Measurements from ENCODE around the gene PRKN. TPM values are rescaled to one million over a fixed set of nuclear protein-coding genes. Genes with fewer than 3 reads are reported as not detected.

PRKN gene
- total RNA-seq, 1 donor from 2014 or later, result not detected

- no peaks in the 10 kb centered on the region for H3K36me3 Mint-ChIP-seq (ENCODE audit: low read depth)
- H3K27ac Mint-ChIP-seq, result no peak overlapping the region
- intact Hi-C loops (cut with micrococcal nuclease), result no loop called here
- no peak overlapping the region for H3K4me3 Mint-ChIP-seq
- no peaks in the 10 kb centered on the region for H3K4me1 Mint-ChIP-seq (ENCODE audit: low read depth)
- DNase-seq (ENCODE audit: low spot score), result no peak
- H3K9me3 Mint-ChIP-seq, result no peaks in the 10 kb centered on the region
- peaks cover 3% of the 10 kb centered on the region for H3K27me3 Mint-ChIP-seq (ENCODE audit: insufficient read depth)
These were observed 1275.3 kb downstream of the PRKN start for GRCh38 chr6:161452241-161452640.

- Mint-ChIP-seq H3K4me3 (no peak overlapping the region), H3K27ac (no peak overlapping the region), H3K36me3 (ENCODE audit: low read depth) (no peaks in the 10 kb centered on the region), H3K9me3 (no peaks in the 10 kb centered on the region), H3K4me1 (ENCODE audit: low read depth) (no peaks in the 10 kb centered on the region), H3K27me3 (ENCODE audit: insufficient read depth) (peaks cover 3% of the 10 kb centered on the region)
- DNase-seq (ENCODE audit: low spot score), result no peak
- intact Hi-C loops (cut with micrococcal nuclease), result no loop called here
These were observed 1278.0 kb downstream of the PRKN start for GRCh38 chr6:161449521-161449920.

DNA sequence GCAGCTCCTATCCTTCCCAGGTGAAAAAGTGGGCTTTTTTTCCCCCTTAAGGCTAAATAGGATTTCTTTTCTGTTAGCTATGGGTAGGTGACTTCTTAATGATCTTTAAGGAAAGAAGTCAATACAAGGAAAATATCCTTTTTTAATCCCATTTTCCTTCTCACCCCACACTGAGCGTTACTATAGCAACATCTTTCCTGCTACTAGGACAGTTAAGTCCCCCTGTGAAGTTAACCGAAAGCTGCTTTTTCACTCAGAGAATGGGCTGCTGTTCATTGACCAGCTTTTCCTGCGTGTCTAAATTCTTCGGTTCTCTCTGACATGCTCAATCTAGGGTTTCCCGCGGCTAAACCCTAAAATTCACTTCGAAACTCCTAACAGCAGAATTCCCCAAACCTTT is 1280.6 kb downstream of the PRKN start:
- Mint-ChIP-seq H3K4me3 (no peak overlapping the region), H3K4me1 (ENCODE audit: low read depth) (no peaks in the 10 kb centered on the region), H3K9me3 (no peaks in the 10 kb centered on the region), H3K27ac (no peak overlapping the region), H3K27me3 (ENCODE audit: insufficient read depth) (peaks cover 3% of the 10 kb centered on the region), H3K36me3 (ENCODE audit: low read depth) (no peaks in the 10 kb centered on the region)
- DNase-seq (ENCODE audit: low spot score), result no peak
- intact Hi-C loops (cut with micrococcal nuclease), result no loop called here

GRCh38 chr6:161446296-161446925 is 1281.2 kb downstream of the PRKN start:
- Mint-ChIP-seq H3K36me3 (ENCODE audit: low read depth) (no peaks in the 10 kb centered on the region), H3K27ac (no peak overlapping the region), H3K9me3 (no peaks in the 10 kb centered on the region), H3K27me3 (ENCODE audit: insufficient read depth) (peaks cover 3% of the 10 kb centered on the region), H3K4me3 (no peak overlapping the region), H3K4me1 (ENCODE audit: low read depth) (no peaks in the 10 kb centered on the region)
- intact Hi-C loops (cut with micrococcal nuclease), result no loop called here
- DNase-seq (ENCODE audit: low spot score), result no peak

DNA sequence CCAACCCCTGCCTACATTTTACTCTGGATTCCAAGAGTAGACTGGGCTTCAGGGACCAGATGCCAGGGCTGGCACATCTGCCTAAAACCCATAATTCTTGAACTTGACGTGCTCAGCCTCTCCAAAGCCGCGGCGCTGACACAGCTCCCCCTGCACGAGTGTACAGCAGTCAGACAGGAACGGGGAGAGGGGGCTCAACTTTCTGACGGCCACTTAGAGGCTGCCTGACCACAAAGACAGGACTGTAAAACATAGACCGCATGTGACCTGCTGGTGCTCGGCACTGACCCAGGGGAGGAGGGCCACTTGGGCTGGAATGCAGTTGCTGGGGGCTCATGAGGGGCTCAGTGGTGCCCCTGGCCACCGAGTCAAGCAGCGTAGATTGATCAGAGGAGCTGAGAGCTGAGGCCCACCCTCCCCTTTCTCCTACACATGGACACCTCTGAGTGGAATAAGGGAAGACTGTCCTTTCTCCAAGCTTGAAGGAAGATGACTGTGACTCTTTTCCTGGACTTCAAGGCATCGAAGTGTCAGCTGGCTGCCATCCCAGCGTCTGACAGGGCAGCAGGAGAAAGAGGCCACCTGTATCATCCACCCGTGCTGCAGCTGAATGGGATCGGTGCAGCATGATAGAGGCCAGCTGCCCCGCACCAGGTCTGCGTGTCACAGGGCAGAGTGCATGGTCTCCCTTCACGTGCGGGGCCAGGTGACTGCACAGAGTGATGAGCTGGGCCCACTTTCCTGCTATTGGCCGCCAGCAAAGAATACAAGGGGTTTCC is 1282.4 kb downstream of the PRKN start:
- Mint-ChIP-seq H3K36me3 (ENCODE audit: low read depth) (no peaks in the 10 kb centered on the region), H3K4me3 (peak overlapping the region; percentile 13), H3K9me3 (no peaks in the 10 kb centered on the region), H3K27me3 (ENCODE audit: insufficient read depth) (peaks cover 3% of the 10 kb centered on the region), H3K27ac (no peak overlapping the region), H3K4me1 (ENCODE audit: low read depth) (no peaks in the 10 kb centered on the region)
- intact Hi-C loops (cut with micrococcal nuclease), result no loop called here
- DNase-seq (ENCODE audit: low spot score), result no peak

GRCh38 chr6:161444464-161444863 is 1283.1 kb downstream of the PRKN start:
- intact Hi-C loops (cut with micrococcal nuclease), result no loop called here
- H3K4me3 Mint-ChIP-seq, result no peak overlapping the region
- H3K36me3 Mint-ChIP-seq (ENCODE audit: low read depth), result no peaks in the 10 kb centered on the region
- no peaks in the 10 kb centered on the region for H3K9me3 Mint-ChIP-seq
- H3K27ac Mint-ChIP-seq, result no peak overlapping the region
- no peaks in the 10 kb centered on the region for H3K4me1 Mint-ChIP-seq (ENCODE audit: low read depth)
- H3K27me3 Mint-ChIP-seq (ENCODE audit: insufficient read depth), result peaks cover 3% of the 10 kb centered on the region
- DNase-seq (ENCODE audit: low spot score), result no peak

- no peak overlapping the region for H3K4me3 Mint-ChIP-seq
- no peaks in the 10 kb centered on the region for H3K36me3 Mint-ChIP-seq (ENCODE audit: low read depth)
- no peak overlapping the region for H3K27ac Mint-ChIP-seq
- no peaks in the 10 kb centered on the region for H3K4me1 Mint-ChIP-seq (ENCODE audit: low read depth)
- peaks cover 3% of the 10 kb centered on the region for H3K27me3 Mint-ChIP-seq (ENCODE audit: insufficient read depth)
- intact Hi-C loops (cut with micrococcal nuclease), result no loop called here
- no peak for DNase-seq (ENCODE audit: low spot score)
- no peaks in the 10 kb centered on the region for H3K9me3 Mint-ChIP-seq
These were observed 1283.7 kb downstream of the PRKN start for GRCh38 chr6:161443848-161444247.

- no peak for DNase-seq (ENCODE audit: low spot score)
- Mint-ChIP-seq H3K27me3 (ENCODE audit: insufficient read depth) (no peaks in the 10 kb centered on the region), H3K4me3 (no peak overlapping the region), H3K9me3 (no peaks in the 10 kb centered on the region), H3K4me1 (ENCODE audit: low read depth) (no peaks in the 10 kb centered on the region), H3K36me3 (ENCODE audit: low read depth) (no peaks in the 10 kb centered on the region), H3K27ac (no peak overlapping the region)
- intact Hi-C loops (cut with micrococcal nuclease), result no loop called here
These were observed 1285.1 kb downstream of the PRKN start for GRCh38 chr6:161442420-161442819.

DNA sequence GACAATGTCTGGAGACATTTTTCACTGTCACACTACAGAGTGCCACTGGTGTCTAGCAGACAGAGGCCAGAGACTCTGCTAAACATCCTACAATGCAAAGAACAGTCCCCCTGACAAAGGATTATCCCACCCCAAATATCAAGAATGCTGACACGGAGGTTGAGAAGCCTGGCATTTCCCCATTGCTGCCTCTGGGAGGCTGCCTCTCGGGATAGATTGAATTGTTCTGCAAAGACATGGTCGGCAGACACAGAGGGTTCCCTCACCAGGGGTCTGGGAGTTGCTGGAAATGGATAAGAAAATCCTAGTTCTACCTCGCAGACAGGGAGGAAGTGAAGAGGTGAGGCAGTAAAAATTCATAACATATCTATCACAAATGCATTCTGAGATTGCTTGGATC is 1287.3 kb downstream of the PRKN start:
- no peak overlapping the region for H3K27ac Mint-ChIP-seq
- H3K9me3 Mint-ChIP-seq, result no peaks in the 10 kb centered on the region
- no peaks in the 10 kb centered on the region for H3K27me3 Mint-ChIP-seq (ENCODE audit: insufficient read depth)
- intact Hi-C loops (cut with micrococcal nuclease), result no loop called here
- no peaks in the 10 kb centered on the region for H3K36me3 Mint-ChIP-seq (ENCODE audit: low read depth)
- DNase-seq (ENCODE audit: low spot score), result no peak
- H3K4me1 Mint-ChIP-seq (ENCODE audit: low read depth), result no peaks in the 10 kb centered on the region
- H3K4me3 Mint-ChIP-seq, result no peak overlapping the region

GRCh38 chr6:161439093-161439492 is 1288.5 kb downstream of the PRKN start:
- Mint-ChIP-seq H3K4me3 (no peak overlapping the region), H3K27ac (no peak overlapping the region), H3K4me1 (ENCODE audit: low read depth) (no peaks in the 10 kb centered on the region), H3K27me3 (ENCODE audit: insufficient read depth) (no peaks in the 10 kb centered on the region), H3K36me3 (ENCODE audit: low read depth) (no peaks in the 10 kb centered on the region), H3K9me3 (no peaks in the 10 kb centered on the region)
- DNase-seq (ENCODE audit: low spot score), result no peak
- intact Hi-C loops (cut with micrococcal nuclease), result no loop called here

DNA sequence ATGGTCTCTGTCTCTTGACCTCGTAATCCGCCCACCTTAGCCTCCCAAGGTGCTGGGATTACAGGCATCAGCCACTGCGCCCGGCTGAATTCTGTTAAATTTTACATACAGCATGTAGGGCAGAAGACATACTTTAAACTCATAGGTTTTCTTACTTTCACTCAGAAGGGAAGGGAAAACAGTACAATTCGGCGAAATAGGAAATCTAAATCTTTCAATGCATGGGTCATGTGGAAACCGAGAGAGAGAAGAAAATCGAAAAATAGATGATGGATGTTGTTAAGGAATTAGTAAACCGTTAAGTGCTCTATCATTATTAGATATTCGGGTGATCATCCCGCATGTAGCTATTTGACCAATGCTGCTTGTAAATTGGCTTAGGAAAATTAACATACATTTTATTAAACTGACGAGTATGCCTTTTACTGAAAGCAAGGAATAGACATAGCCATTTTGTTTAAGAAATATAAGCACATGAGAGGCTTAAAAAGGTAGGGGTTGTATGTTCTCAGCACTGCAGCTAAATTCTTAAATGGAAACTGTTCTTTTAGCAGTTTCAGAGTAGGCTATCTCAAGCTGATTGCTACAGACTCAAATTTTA is 1289.0 kb downstream of the PRKN start:
- no peak for DNase-seq (ENCODE audit: low spot score)
- no peak overlapping the region for H3K27ac Mint-ChIP-seq
- intact Hi-C loops (cut with micrococcal nuclease), result no loop called here
- H3K27me3 Mint-ChIP-seq (ENCODE audit: insufficient read depth), result no peaks in the 10 kb centered on the region
- H3K4me1 Mint-ChIP-seq (ENCODE audit: low read depth), result no peaks in the 10 kb centered on the region
- H3K36me3 Mint-ChIP-seq (ENCODE audit: low read depth), result no peaks in the 10 kb centered on the region
- H3K4me3 Mint-ChIP-seq, result no peak overlapping the region
- no peaks in the 10 kb centered on the region for H3K9me3 Mint-ChIP-seq

GRCh38 chr6:161437851-161438250 is 1289.7 kb downstream of the PRKN start:
- DNase-seq (ENCODE audit: low spot score), result no peak
- Mint-ChIP-seq H3K4me3 (no peak overlapping the region), H3K27me3 (ENCODE audit: insufficient read depth) (no peaks in the 10 kb centered on the region), H3K36me3 (ENCODE audit: low read depth) (no peaks in the 10 kb centered on the region), H3K9me3 (no peaks in the 10 kb centered on the region), H3K4me1 (ENCODE audit: low read depth) (no peaks in the 10 kb centered on the region), H3K27ac (no peak overlapping the region)
- intact Hi-C loops (cut with micrococcal nuclease), result no loop called here

GRCh38 chr6:161436106-161436876 is 1291.3 kb downstream of the PRKN start:
- H3K27ac Mint-ChIP-seq, result no peak overlapping the region
- H3K9me3 Mint-ChIP-seq, result no peaks in the 10 kb centered on the region
- no peaks in the 10 kb centered on the region for H3K27me3 Mint-ChIP-seq (ENCODE audit: insufficient read depth)
- H3K36me3 Mint-ChIP-seq (ENCODE audit: low read depth), result no peaks in the 10 kb centered on the region
- H3K4me3 Mint-ChIP-seq, result no peak overlapping the region
- no peak for DNase-seq (ENCODE audit: low spot score)
- intact Hi-C loops (cut with micrococcal nuclease), result no loop called here
- no peaks in the 10 kb centered on the region for H3K4me1 Mint-ChIP-seq (ENCODE audit: low read depth)
